ENCODE data around the gene INO80B. TPM values are rescaled to one million over a fixed set of nuclear protein-coding genes. Genes with fewer than 3 reads are reported as not detected.

Gene INO80B
- total RNA-seq, 1 donor from 2014 or later = 18.0 TPM

- intact Hi-C loops (cut with DNase I) = no loop called here
- no peak for DNase-seq (ENCODE audit: low spot score)
These were observed 43.1 kb downstream of the INO80B start for GRCh38 chr2:74497777-74498499.

GRCh38 chr2:74498500-74499266 lies 43.8 kb downstream of the INO80B start:
- intact Hi-C loops (cut with DNase I) = no loop called here
- DNase-seq (ENCODE audit: low spot score) = no peak

- intact Hi-C loops (cut with DNase I) = no loop called here
These were observed 44.5 kb downstream of the INO80B start, which contains the start of gene LBX2 for GRCh38 chr2:74499267-74499939. Gene LBX2 (minus strand): TSS chr2:74499603. CDS start chr2:74499537, 66 bp downstream.

GRCh38 chr2:74499940-74500577 lies 45.2 kb downstream of the INO80B start:
- no peak for DNase-seq (ENCODE audit: low spot score)
- intact Hi-C loops (cut with DNase I) = loop anchor here (5.0 kb wide), 1 partner anchor 87 kb away; no protein-coding TSS in a partner anchor

More at GRCh38 chr2:74499267-74499939, 44.5 kb downstream of the INO80B start, which contains the start of gene LBX2:
- DNase-seq (ENCODE audit: low spot score) = no peak

- intact Hi-C loops (cut with DNase I) = loop anchor here (5.0 kb wide), 1 partner anchor 87 kb away; no protein-coding TSS in a partner anchor
- no peak for DNase-seq (ENCODE audit: low spot score)
These were observed 45.7 kb downstream of the INO80B start for GRCh38 chr2:74500578-74500946.

GRCh38 chr2:74501335-74502071 lies 46.6 kb downstream of the INO80B start:
- intact Hi-C loops (cut with DNase I) = loop anchor here (5.0 kb wide), 1 partner anchor 86 kb away; no protein-coding TSS in a partner anchor
- no peak for DNase-seq (ENCODE audit: low spot score)

GRCh38 chr2:74502147-74502719 lies 47.3 kb downstream of the INO80B start:
- intact Hi-C loops (cut with DNase I) = loop anchor here (5.0 kb wide), 1 partner anchor 85 kb away; no protein-coding TSS in a partner anchor
- no peak for DNase-seq (ENCODE audit: low spot score)

GRCh38 chr2:74502720-74503505 lies 48.0 kb downstream of the INO80B start:
- intact Hi-C loops (cut with DNase I) = loop anchor here (5.0 kb wide), 1 partner anchor 84 kb away; no protein-coding TSS in a partner anchor
- DNase-seq (ENCODE audit: low spot score) = peak; percentile 93

- no peak for DNase-seq (ENCODE audit: low spot score)
- intact Hi-C loops (cut with DNase I) = loop anchor here (5.0 kb wide), 1 partner anchor 84 kb away; no protein-coding TSS in a partner anchor
These were observed 48.9 kb downstream of the INO80B start for GRCh38 chr2:74503506-74504475.

GRCh38 chr2:74504591-74504990 lies 49.7 kb downstream of the INO80B start:
- intact Hi-C loops (cut with DNase I) = loop anchor here (5.0 kb wide), 1 partner anchor 83 kb away; no protein-coding TSS in a partner anchor
- no peak for DNase-seq (ENCODE audit: low spot score)

GRCh38 chr2:74505448-74506246 lies 50.8 kb downstream of the INO80B start:
- intact Hi-C loops (cut with DNase I) = no loop called here
- DNase-seq (ENCODE audit: low spot score) = no peak

GRCh38 chr2:74507145-74507925 lies 52.4 kb downstream of the INO80B start, which contains the start of gene PCGF1:
Gene PCGF1 (minus strand): TSS chr2:74507695. CDS start chr2:74507668, 27 bp downstream.
- intact Hi-C loops (cut with DNase I) = loop anchor here (1.0 kb wide), 1 partner anchor 22 kb away; the partner anchor contains the start of genes AUP1 and HTRA2
- DNase-seq (ENCODE audit: low spot score) = peak; percentile 99

All from cardiac septum (tissue), 1 donor.